HG03025 (cell line): ENCODE data around the gene CSAD.
"Not testable (repeated sequence)": the region's sequence is repeated elsewhere in the genome, so short reads cannot be mapped to it uniquely, and the experiment has no call there.

Experiments
- ATAC-seq: cut with Tn5 transposase; IDR thresholded peaks from one replicate; pipeline ENCODE4 v1.9.1; 2021; ENCODE audit warnings: mild to moderate bottlenecking, moderate library complexity; ENCODE audit not compliant: unreplicated experiment, low FRiP score

The CSAD gene

GRCh38 chr12:53113951-53114350 is 66.8 kb downstream of the CSAD start:
- no peak for ATAC-seq

- ATAC-seq, result no peak
These were observed 67.5 kb downstream of the CSAD start for GRCh38 chr12:53113136-53113705.

- not testable (repeated sequence) for ATAC-seq
These were observed 68.3 kb downstream of the CSAD start for GRCh38 chr12:53112431-53112830.
